Measurements from ENCODE around the gene SNN. TPM values are rescaled to one million over a fixed set of nuclear protein-coding genes. Genes with fewer than 3 reads are reported as not detected.
A peak's percentile ranks its signal among the peaks of the same experiment; 100 is the strongest.

SNN gene
- total and polyA plus RNA-seq, 9 donors = 17.3 to 32.7 (median 29.4) TPM

DNA sequence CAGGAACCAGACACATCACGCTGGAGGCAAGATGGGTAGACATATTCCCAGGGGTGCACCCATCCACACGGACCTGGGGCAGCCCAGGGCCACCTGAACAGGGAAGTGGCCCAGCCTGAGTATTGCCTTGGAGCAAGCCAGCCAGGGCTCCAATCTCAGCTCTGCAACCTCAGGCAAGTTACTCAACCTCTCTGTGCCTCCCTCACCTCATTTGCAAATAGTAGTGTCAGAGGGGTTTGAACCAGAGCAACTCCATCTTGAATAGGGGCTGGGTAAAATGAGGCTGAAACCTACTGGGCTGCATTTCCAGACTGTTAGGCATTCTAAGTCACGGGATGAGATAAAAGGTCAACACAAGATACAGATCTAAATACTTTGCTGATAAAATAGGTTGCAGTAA, 35.1 kb upstream of the SNN start:
- H3K36me3 ChIP-seq (ENCODE audit: control insufficient read depth, insufficient read depth, low read length) = no peaks in the 10 kb centered on the region
- H3K4me3 ChIP-seq (ENCODE audit: low read length) = no peak overlapping the region
- no peaks in the 10 kb centered on the region for H3K9me3 ChIP-seq (replicated peaks; ENCODE audit: control insufficient read depth, low read depth, low read length)
- WGBS (ENCODE audit: insufficient coverage) = 20% methylated on average over 1 of the region's 3 CpGs
- H3K27ac ChIP-seq (ENCODE audit: low read length) = peak overlapping the region; percentile 77
- DNase-seq = no peak
- H3K4me1 ChIP-seq (ENCODE audit: control insufficient read depth, insufficient read depth, low read length) = peaks cover 32% of the 10 kb centered on the region
- H3K27me3 ChIP-seq (ENCODE audit: control insufficient read depth, insufficient read depth, low read length) = no peaks in the 10 kb centered on the region

DNA sequence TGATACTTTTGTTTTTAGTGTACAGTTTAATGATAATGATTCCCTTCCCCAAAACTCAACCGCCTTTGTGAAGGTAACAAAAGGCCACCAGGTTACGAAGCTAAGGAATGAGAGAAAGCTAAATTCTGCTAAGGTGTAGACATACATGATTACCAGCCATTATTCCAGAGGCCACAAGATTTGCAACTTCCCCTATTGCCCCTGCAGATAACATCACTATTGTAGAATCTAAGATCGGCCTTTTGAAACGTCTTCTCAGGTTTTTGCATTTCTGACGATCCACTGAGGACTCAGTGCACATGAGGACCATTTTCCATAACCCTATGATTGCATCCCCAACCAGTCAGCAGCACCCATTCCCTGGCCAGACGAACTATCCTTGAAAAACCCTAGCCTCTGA, 33.9 kb upstream of the SNN start:
- no peak overlapping the region for H3K27ac ChIP-seq (ENCODE audit: low read length)
- DNase-seq = no peak
- H3K36me3 ChIP-seq (ENCODE audit: control insufficient read depth, insufficient read depth, low read length) = no peaks in the 10 kb centered on the region
- peaks cover 27% of the 10 kb centered on the region for H3K4me1 ChIP-seq (ENCODE audit: control insufficient read depth, insufficient read depth, low read length)
- H3K4me3 ChIP-seq (ENCODE audit: low read length) = no peak overlapping the region
- whole genome bisulfite sequencing (ENCODE audit: insufficient coverage) = 67% methylated on average over 4 of the region's 6 CpGs
- H3K27me3 ChIP-seq (ENCODE audit: control insufficient read depth, insufficient read depth, low read length) = no peaks in the 10 kb centered on the region
- no peaks in the 10 kb centered on the region for H3K9me3 ChIP-seq (replicated peaks; ENCODE audit: control insufficient read depth, low read depth, low read length)

DNA sequence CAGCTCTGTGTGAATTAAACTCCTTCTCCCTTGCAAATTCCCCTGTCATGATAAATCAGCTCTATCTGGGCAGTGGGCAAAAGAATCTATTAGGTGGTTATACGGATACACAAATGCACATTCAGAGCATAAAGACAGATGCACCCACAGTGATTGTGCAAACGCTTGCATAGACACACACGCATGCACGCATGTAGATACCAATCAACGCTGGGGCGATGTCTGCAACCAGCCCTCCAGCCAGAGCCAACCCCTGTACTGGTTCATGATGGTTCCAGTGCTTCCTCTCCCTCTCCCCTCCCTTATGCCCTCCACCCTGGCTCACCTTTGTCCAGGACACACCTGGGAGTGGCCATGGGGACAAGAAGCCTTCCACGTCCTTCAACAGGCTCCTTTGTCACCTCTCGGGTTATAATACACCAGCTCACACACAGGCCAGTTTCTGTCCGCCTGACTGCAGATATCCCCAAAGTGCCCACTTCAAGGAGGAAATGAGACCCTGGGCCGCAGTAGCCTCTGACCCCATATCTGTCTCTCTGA, 33.1 kb upstream of the SNN start:
- DNase-seq = no peak
- H3K4me3 ChIP-seq (ENCODE audit: low read length) = no peak overlapping the region
- H3K4me1 ChIP-seq (ENCODE audit: control insufficient read depth, insufficient read depth, low read length) = peaks cover 24% of the 10 kb centered on the region
- no peaks in the 10 kb centered on the region for H3K9me3 ChIP-seq (replicated peaks; ENCODE audit: control insufficient read depth, low read depth, low read length)
- H3K27me3 ChIP-seq (ENCODE audit: control insufficient read depth, insufficient read depth, low read length) = no peaks in the 10 kb centered on the region
- 82% methylated on average over 9 of the region's 10 CpGs for WGBS (ENCODE audit: insufficient coverage)
- H3K36me3 ChIP-seq (ENCODE audit: control insufficient read depth, insufficient read depth, low read length) = no peaks in the 10 kb centered on the region
- no peak overlapping the region for H3K27ac ChIP-seq (ENCODE audit: low read length)

DNA sequence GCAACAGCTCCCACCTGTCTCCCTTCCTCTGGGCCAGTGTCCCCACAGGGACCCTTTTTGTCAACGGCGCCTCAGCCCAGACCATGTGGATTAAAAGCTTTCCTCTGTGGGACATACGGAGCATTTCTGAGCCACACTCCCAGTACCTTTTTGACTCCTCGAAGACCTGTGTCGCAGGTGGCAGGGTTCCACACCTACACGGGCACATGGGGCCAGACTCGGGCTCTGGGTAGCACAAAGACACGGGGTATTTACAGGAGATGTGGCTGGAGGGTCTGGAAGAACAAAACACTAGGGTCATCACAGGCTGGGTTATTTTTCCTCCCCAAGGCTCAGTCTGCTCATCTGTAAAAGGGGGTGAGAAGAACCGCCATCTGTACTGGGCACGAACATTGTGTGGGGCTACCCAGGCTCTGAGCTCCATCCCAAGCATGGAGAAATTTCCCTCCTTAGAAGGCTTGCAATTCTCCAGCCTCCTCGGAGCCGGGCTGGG, 32.5 kb upstream of the SNN start:
- Histone ChIP-seq H3K9me3 (replicated peaks; ENCODE audit: control insufficient read depth, low read depth, low read length) (no peaks in the 10 kb centered on the region), H3K27me3 (ENCODE audit: control insufficient read depth, insufficient read depth, low read length) (no peaks in the 10 kb centered on the region), H3K27ac (ENCODE audit: low read length) (no peak overlapping the region), H3K4me3 (ENCODE audit: low read length) (no peak overlapping the region), H3K36me3 (ENCODE audit: control insufficient read depth, insufficient read depth, low read length) (no peaks in the 10 kb centered on the region), H3K4me1 (ENCODE audit: control insufficient read depth, insufficient read depth, low read length) (peaks cover 25% of the 10 kb centered on the region)
- DNase-seq = no peak
- 76% methylated on average over 7 of the region's 12 CpGs for WGBS (ENCODE audit: insufficient coverage)

DNA sequence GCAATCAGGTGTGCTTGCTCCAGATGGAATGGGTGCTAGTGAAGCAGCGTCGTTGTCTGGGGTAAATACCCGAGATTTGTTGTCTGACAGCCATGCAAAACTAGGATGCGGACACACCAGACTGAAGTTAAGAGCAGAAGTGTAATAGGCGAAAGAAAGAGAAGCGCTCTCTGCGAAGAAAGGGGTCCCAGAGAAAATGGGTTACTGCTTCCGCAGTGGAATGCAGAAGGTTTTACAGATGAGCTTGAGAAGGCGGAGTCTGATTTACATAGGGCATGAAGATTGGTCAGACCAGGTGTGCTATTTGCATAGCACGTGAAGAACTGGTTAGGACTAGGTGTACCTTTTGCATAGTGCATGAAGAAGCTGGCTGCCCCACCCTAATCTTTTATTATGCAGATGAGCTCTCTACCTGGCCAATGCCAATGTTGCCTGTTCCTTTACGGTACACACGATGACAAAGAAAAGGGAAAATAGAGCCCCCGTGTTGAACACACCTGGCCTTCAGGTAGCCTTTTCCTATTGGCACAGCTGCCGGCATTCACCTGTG, 32.0 kb upstream of the SNN start:
- H3K27me3 ChIP-seq (ENCODE audit: control insufficient read depth, insufficient read depth, low read length) = no peaks in the 10 kb centered on the region
- H3K36me3 ChIP-seq (ENCODE audit: control insufficient read depth, insufficient read depth, low read length) = no peaks in the 10 kb centered on the region
- H3K4me3 ChIP-seq (ENCODE audit: low read length) = no peak overlapping the region
- 24% methylated on average over 12 of the region's 14 CpGs for WGBS (ENCODE audit: insufficient coverage)
- peaks cover 30% of the 10 kb centered on the region for H3K4me1 ChIP-seq (ENCODE audit: control insufficient read depth, insufficient read depth, low read length)
- no peak overlapping the region for H3K27ac ChIP-seq (ENCODE audit: low read length)
- no peak for DNase-seq
- no peaks in the 10 kb centered on the region for H3K9me3 ChIP-seq (replicated peaks; ENCODE audit: control insufficient read depth, low read depth, low read length)

DNA sequence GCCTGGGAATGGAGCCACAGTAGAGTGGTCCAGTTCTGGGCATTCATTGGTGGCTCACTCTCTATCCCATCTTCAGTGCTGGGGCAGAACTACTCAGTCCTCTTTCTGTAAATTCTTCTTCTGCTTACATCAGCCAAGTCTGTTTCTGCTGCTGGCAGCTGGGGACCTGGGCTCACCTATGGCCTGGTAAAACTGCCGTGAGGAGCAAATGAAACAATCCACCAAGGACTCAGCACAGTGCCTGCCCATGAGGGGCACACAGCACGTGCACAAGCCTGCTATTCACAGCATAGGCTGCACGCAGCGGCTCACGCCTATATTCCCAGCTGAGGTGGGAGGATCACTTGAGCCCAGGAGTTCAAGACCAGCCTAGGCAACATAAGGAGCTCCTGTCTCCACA, 30.9 kb upstream of the SNN start:
- 80% methylated on average over 1 of the region's 5 CpGs for WGBS (ENCODE audit: insufficient coverage)
- Histone ChIP-seq H3K4me1 (ENCODE audit: control insufficient read depth, insufficient read depth, low read length) (peaks cover 33% of the 10 kb centered on the region), H3K9me3 (replicated peaks; ENCODE audit: control insufficient read depth, low read depth, low read length) (no peaks in the 10 kb centered on the region), H3K27ac (ENCODE audit: low read length) (no peak overlapping the region), H3K4me3 (ENCODE audit: low read length) (no peak overlapping the region), H3K36me3 (ENCODE audit: control insufficient read depth, insufficient read depth, low read length) (no peaks in the 10 kb centered on the region), H3K27me3 (ENCODE audit: control insufficient read depth, insufficient read depth, low read length) (no peaks in the 10 kb centered on the region)
- DNase-seq = no peak

DNA sequence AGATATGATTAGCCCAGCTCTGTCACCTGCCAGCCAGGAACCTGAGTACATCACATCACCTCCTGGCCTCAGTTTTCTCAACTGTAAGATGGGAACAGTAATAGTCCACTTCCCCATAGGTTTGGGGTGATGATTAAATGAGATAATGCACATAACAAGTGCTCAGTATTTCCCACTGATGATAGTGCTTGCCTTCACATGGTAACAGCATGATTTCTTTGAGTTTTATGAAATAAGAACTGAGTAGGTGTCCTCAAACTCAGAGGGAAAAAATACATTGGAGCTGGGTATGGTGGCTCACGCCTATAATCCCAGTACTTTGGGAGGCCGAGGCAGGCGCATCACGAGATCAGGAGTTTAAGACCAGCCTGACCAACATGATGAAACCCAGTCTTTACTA, 30.1 kb upstream of the SNN start:
- Histone ChIP-seq H3K27me3 (ENCODE audit: control insufficient read depth, insufficient read depth, low read length) (no peaks in the 10 kb centered on the region), H3K36me3 (ENCODE audit: control insufficient read depth, insufficient read depth, low read length) (no peaks in the 10 kb centered on the region), H3K27ac (ENCODE audit: low read length) (no peak overlapping the region), H3K4me3 (ENCODE audit: low read length) (no peak overlapping the region), H3K9me3 (replicated peaks; ENCODE audit: control insufficient read depth, low read depth, low read length) (no peaks in the 10 kb centered on the region), H3K4me1 (ENCODE audit: control insufficient read depth, insufficient read depth, low read length) (peaks cover 25% of the 10 kb centered on the region)
- no CpG with 5 or more reads among the region's 4 CpGs for WGBS (ENCODE audit: insufficient coverage)
- no peak for DNase-seq

DNA sequence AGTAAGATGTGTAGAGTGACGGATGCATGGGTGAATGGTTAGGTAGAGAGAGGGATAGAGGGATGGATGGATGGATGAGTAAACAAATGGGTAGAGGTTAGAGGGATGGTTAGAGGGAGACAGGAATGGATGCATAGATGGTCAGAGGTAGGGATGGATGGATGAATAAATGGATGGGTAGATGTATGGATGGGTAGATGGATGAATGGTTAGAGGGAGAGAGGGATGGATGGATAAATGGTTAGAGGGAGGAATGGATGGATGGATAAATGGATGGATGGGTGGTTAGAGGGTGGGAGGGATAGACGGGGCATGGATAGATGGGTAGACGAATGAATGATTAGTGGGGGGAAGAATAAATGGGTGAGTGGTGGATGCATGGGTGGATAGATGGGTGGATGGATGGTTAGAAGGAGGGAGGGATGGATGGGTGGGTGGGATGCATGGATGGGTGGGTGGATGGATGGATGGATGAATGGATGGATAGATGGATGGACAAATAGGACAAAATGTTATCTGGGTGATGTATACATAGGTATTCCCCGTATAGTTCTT, 29.2 kb upstream of the SNN start:
- no peak for DNase-seq
- Histone ChIP-seq H3K9me3 (replicated peaks; ENCODE audit: control insufficient read depth, low read depth, low read length) (no peaks in the 10 kb centered on the region), H3K4me3 (ENCODE audit: low read length) (no peak overlapping the region), H3K36me3 (ENCODE audit: control insufficient read depth, insufficient read depth, low read length) (no peaks in the 10 kb centered on the region), H3K27ac (ENCODE audit: low read length) (no peak overlapping the region), H3K27me3 (ENCODE audit: control insufficient read depth, insufficient read depth, low read length) (no peaks in the 10 kb centered on the region), H3K4me1 (ENCODE audit: control insufficient read depth, insufficient read depth, low read length) (peaks cover 23% of the 10 kb centered on the region)
- 30% methylated on average over 3 of the region's 4 CpGs for WGBS (ENCODE audit: insufficient coverage)

DNA sequence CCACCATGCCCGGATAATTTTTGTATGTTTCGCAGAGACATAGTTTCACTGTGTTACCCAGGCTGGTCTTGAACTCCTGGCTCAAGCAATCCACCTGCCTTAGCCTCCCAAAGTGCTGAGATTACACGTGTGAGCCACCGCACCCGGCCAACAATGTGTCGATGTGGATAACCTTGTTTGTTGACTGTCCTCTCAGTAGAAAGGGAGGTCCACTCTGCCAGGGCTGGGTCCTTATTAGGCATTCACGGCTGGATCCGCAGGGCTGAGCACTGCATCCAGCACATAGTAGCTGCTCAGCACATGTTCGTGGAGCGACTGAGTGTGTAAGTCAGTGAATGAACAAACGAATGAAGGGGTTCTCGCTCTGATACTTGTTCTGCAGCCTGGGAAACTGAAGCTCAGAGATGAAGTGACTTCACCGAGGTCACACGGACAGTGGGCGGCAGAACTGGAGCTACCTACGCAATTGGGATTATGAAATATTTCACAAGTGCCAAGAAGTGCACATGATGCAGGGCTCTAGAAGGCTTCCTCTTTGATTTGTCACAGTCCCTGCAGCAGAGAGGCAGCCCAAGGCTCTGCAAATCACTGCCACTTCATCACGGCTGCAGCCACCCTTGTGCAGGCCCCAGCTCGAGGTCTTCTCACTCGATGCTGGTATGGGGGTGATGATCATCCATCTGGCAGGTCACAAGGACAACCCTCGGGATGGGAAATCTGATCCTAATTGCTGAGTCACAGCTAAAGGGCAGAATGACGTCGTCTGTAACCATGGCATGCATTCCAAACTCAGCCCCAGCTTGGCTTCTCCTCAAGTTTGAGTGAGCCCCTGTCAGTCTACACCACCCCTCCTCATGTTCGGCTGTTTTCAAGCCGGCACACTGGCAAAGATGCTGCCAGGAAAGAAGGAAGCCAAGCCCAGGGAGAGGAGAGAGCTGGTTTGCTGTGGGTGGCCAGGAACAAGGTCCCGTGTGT, 28.0 kb upstream of the SNN start:
- peak; percentile 94 for DNase-seq
- WGBS (ENCODE audit: insufficient coverage) = 45% methylated on average over 22 of the region's 25 CpGs
- no peaks in the 10 kb centered on the region for H3K36me3 ChIP-seq (ENCODE audit: control insufficient read depth, insufficient read depth, low read length)
- no peak overlapping the region for H3K4me3 ChIP-seq (ENCODE audit: low read length)
- peak overlapping the region; percentile 81 for H3K27ac ChIP-seq (ENCODE audit: low read length)
- peaks cover 23% of the 10 kb centered on the region for H3K4me1 ChIP-seq (ENCODE audit: control insufficient read depth, insufficient read depth, low read length)
- no peaks in the 10 kb centered on the region for H3K9me3 ChIP-seq (replicated peaks; ENCODE audit: control insufficient read depth, low read depth, low read length)
- no peaks in the 10 kb centered on the region for H3K27me3 ChIP-seq (ENCODE audit: control insufficient read depth, insufficient read depth, low read length)

Data from muscle of leg (tissue), 11 donors.